ENCODE results near the gene CELF6.

DNA sequence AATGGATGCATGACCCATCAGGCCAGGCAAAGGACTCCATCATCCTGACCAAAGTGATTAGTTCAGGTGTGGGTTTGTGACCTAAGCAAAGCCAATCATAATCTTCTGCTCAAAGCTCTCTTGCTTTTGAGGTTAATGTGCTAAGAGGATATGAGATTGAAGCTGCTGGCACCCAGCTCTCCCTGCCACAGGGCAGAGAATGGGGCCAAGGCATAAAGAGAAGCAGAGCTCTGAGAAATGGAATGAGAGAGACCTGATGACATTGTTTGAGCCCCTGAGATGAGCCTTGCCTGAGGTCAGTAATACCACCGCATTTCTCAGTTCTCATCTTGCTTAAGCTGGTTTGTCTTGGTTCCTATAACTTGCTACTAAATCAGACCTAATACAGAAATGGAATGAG lies 41.2 kb downstream of the CELF6 start:
- TF ChIP-seq, protein P1, sequence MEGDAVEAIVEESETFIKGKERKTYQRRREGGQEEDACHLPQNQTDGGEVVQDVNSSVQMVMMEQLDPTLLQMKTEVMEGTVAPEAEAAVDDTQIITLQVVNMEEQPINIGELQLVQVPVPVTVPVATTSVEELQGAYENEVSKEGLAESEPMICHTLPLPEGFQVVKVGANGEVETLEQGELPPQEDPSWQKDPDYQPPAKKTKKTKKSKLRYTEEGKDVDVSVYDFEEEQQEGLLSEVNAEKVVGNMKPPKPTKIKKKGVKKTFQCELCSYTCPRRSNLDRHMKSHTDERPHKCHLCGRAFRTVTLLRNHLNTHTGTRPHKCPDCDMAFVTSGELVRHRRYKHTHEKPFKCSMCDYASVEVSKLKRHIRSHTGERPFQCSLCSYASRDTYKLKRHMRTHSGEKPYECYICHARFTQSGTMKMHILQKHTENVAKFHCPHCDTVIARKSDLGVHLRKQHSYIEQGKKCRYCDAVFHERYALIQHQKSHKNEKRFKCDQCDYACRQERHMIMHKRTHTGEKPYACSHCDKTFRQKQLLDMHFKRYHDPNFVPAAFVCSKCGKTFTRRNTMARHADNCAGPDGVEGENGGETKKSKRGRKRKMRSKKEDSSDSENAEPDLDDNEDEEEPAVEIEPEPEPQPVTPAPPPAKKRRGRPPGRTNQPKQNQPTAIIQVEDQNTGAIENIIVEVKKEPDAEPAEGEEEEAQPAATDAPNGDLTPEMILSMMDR (conservative IDR thresholded peaks at IDR 0.05 in 1 of 2, IDR thresholded peaks at IDR 0.05 in 1 of 2; ENCODE audit: extremely low read depth in 1 of 2, insufficient read depth in 1 of 2, low read depth in 1 of 2, low read length in 2 of 2): no peak
- TF ChIP-seq EZH2 (IDR thresholded peaks at IDR 0.05; ENCODE audit: borderline replicate concordance, low read length): no peak
